HepG2 (cell line): Measurements from ENCODE around the gene STIP1.

Experiments used
- TAF1 ChIP-seq: sonication (generic); formaldehyde crosslinking; IDR thresholded peaks from 2 replicates; pipeline ENCODE4 v1.4.0; 2020; ENCODE audit warnings: missing genetic modification reagents
- TEAD2 ChIP-seq: sonication (generic); formaldehyde crosslinking; IDR thresholded peaks from 2 replicates; pipeline ENCODE4 v1.9.0; 2021; ENCODE audit warnings: missing genetic modification reagents

GRCh38 chr11:64196626-64197025, 10.7 kb downstream of the STIP1 start:
- TF ChIP-seq TEAD2 (no peak), TAF1 (no peak)
